GM12891 (cell line): ENCODE measurements around the gene DRD1.

Source experiments
- PAX5 ChIP-seq: IDR thresholded peaks from 2 replicates; pipeline ENCODE4 v1.6.1; 2011; ENCODE audit warnings: low read length, moderate library complexity, mild to moderate bottlenecking; ENCODE audit not compliant: insufficient read depth, severe bottlenecking
- POLR2A ChIP-seq: IDR thresholded peaks from 2 replicates; pipeline ENCODE4 v1.6.1; 2011; ENCODE audit warnings: low read depth, low read length, control low read depth
- POLR2AphosphoS5 ChIP-seq: IDR thresholded peaks from 2 replicates; pipeline ENCODE4 v1.6.1; 2011; ENCODE audit warnings: low read depth, low read length, control low read depth
- POU2F2 ChIP-seq: IDR thresholded peaks from 2 replicates; pipeline ENCODE4 v1.6.1; 2011; ENCODE audit warnings: low read depth, mild to moderate bottlenecking, control low read depth, low read length, moderate library complexity
- TAF1 ChIP-seq: IDR thresholded peaks from 2 replicates; pipeline ENCODE4 v1.6.1; 2011; ENCODE audit warnings: low read depth, low read length, control low read depth

DNA sequence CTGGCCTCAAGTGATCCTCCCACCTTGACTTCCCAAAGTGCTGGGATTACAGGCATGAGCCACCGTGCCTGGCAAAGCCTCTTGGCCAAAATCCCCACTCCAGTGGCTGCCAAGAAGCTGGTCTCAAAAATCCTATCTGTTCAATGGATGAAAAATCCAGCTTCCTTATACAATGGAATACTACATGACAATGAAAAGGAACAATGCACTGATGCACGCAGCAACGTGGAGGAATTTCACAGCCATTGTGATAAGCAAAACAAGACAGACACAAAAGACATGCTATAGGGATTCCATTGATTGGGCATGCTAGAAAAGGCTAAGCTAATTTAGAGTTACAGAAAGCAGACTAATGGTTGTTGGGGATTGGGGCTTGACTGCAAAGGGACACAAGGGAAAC, 21.3 kb upstream of the DRD1 start:
- TF ChIP-seq TAF1 (no peak), POLR2A (no peak), POLR2AphosphoS5 (no peak), PAX5 (no peak), POU2F2 (no peak)
